Neural cell (in vitro differentiated cells): ENCODE results near the gene DUS1L.

Experiments used
- EP300 ChIP-seq: fragments of 450-650 bp; conservative IDR thresholded peaks from 2 replicates; pipeline ENCODE4 v1.6.1; 2014; ENCODE audit warnings: antibody characterized with exemption, mild to moderate bottlenecking, moderate library complexity; ENCODE audit not compliant: poor library complexity, severe bottlenecking
- EZH2 ChIP-seq: fragments of 200-600, 300-800 bp; shearing (Covaris generic), sonication (generic); IDR thresholded peaks from 2 replicates; pipeline ENCODE4 v1.6.1; 2014; ENCODE audit warnings: antibody characterized with exemption, low read length, borderline replicate concordance, mild to moderate bottlenecking; ENCODE audit not compliant: insufficient read depth, poor library complexity, severe bottlenecking
- MXI1 ChIP-seq: fragments of 450-650 bp; conservative IDR thresholded peaks from 2 replicates; pipeline ENCODE4 v1.6.1; 2014; ENCODE audit warnings: antibody characterized with exemption, mild to moderate bottlenecking; ENCODE audit not compliant: poor library complexity, severe bottlenecking
- POLR2AphosphoS5 ChIP-seq: IDR thresholded peaks from 2 replicates; pipeline ENCODE4 v1.6.1; 2012
- RAD21 ChIP-seq: fragments of 450-650 bp; conservative IDR thresholded peaks from 2 replicates; pipeline ENCODE4 v1.6.1; 2014; ENCODE audit warnings: antibody characterized with exemption, mild to moderate bottlenecking, moderate library complexity
- SMC3 ChIP-seq: fragments of 450-650 bp; conservative IDR thresholded peaks from 2 replicates; pipeline ENCODE4 v1.6.1; 2014; ENCODE audit warnings: antibody characterized with exemption, mild to moderate bottlenecking, moderate library complexity; ENCODE audit not compliant: poor library complexity
- TF ChIP-seq, protein P1 (sequence below): IDR thresholded peaks from 2 replicates; pipeline ENCODE4 v1.6.1; 2012; ENCODE audit warnings: borderline replicate concordance
- TF ChIP-seq, protein P2 (sequence below): fragments of 450-650 bp; IDR thresholded peaks from 2 replicates; pipeline ENCODE4 v1.5.1; 2014; ENCODE audit warnings: antibody characterized with exemption, mild to moderate bottlenecking, moderate library complexity; ENCODE audit not compliant: poor library complexity, severe bottlenecking

- TF ChIP-seq, protein P1, sequence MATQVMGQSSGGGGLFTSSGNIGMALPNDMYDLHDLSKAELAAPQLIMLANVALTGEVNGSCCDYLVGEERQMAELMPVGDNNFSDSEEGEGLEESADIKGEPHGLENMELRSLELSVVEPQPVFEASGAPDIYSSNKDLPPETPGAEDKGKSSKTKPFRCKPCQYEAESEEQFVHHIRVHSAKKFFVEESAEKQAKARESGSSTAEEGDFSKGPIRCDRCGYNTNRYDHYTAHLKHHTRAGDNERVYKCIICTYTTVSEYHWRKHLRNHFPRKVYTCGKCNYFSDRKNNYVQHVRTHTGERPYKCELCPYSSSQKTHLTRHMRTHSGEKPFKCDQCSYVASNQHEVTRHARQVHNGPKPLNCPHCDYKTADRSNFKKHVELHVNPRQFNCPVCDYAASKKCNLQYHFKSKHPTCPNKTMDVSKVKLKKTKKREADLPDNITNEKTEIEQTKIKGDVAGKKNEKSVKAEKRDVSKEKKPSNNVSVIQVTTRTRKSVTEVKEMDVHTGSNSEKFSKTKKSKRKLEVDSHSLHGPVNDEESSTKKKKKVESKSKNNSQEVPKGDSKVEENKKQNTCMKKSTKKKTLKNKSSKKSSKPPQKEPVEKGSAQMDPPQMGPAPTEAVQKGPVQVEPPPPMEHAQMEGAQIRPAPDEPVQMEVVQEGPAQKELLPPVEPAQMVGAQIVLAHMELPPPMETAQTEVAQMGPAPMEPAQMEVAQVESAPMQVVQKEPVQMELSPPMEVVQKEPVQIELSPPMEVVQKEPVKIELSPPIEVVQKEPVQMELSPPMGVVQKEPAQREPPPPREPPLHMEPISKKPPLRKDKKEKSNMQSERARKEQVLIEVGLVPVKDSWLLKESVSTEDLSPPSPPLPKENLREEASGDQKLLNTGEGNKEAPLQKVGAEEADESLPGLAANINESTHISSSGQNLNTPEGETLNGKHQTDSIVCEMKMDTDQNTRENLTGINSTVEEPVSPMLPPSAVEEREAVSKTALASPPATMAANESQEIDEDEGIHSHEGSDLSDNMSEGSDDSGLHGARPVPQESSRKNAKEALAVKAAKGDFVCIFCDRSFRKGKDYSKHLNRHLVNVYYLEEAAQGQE, result no peak
- TF ChIP-seq EZH2 (no peak), EP300 (no peak), SMC3 (no peak), MXI1 (no peak), RAD21 (no peak), POLR2AphosphoS5 (no peak)
- TF ChIP-seq, protein P2, sequence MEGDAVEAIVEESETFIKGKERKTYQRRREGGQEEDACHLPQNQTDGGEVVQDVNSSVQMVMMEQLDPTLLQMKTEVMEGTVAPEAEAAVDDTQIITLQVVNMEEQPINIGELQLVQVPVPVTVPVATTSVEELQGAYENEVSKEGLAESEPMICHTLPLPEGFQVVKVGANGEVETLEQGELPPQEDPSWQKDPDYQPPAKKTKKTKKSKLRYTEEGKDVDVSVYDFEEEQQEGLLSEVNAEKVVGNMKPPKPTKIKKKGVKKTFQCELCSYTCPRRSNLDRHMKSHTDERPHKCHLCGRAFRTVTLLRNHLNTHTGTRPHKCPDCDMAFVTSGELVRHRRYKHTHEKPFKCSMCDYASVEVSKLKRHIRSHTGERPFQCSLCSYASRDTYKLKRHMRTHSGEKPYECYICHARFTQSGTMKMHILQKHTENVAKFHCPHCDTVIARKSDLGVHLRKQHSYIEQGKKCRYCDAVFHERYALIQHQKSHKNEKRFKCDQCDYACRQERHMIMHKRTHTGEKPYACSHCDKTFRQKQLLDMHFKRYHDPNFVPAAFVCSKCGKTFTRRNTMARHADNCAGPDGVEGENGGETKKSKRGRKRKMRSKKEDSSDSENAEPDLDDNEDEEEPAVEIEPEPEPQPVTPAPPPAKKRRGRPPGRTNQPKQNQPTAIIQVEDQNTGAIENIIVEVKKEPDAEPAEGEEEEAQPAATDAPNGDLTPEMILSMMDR, result no peak
These were observed 20.5 kb upstream of the DUS1L start for GRCh38 chr17:82085931-82086764.
